DMS153 (cell line): ENCODE results near the gene VGLL3.
"Not testable (repeated sequence)": the region's sequence is repeated elsewhere in the genome, so short reads cannot be mapped to it uniquely, and the experiment has no call there.

ENCODE experiments used
- DNase-seq: peaks from one replicate; lab custom pipeline; 2025; lab: John Stamatoyannopoulos, UW

Gene VGLL3

GRCh38 chr3:86989006-86989405 lies 1.9 kb downstream of the VGLL3 start:
- no peak for DNase-seq

GRCh38 chr3:86988235-86988634 lies 2.7 kb downstream of the VGLL3 start:
- DNase-seq = no peak

GRCh38 chr3:86987421-86987715 lies 3.6 kb downstream of the VGLL3 start:
- no peak for DNase-seq

- DNase-seq = no peak
Measured at GRCh38 chr3:86986671-86987420, 4.1 kb downstream of the VGLL3 start.

- DNase-seq = no peak
Measured at GRCh38 chr3:86985181-86985826, 5.6 kb downstream of the VGLL3 start.

GRCh38 chr3:86984271-86984670 lies 6.7 kb downstream of the VGLL3 start:
- DNase-seq = no peak

- DNase-seq = no peak
Measured at GRCh38 chr3:86982883-86983282, 8.1 kb downstream of the VGLL3 start.

GRCh38 chr3:86978111-86978551 lies 12.8 kb downstream of the VGLL3 start:
- DNase-seq = no peak

- no peak for DNase-seq
Measured at GRCh38 chr3:86976219-86976618, 14.7 kb downstream of the VGLL3 start.

GRCh38 chr3:86974177-86974576 lies 16.8 kb downstream of the VGLL3 start:
- DNase-seq = not testable (repeated sequence)

GRCh38 chr3:86973440-86973839 lies 17.5 kb downstream of the VGLL3 start:
- DNase-seq = no peak

GRCh38 chr3:86969500-86970189 lies 21.3 kb downstream of the VGLL3 start:
- no peak for DNase-seq

GRCh38 chr3:86968244-86968932 lies 22.6 kb downstream of the VGLL3 start:
- DNase-seq = no peak

- no peak for DNase-seq
Measured at GRCh38 chr3:86967062-86967461, 23.9 kb downstream of the VGLL3 start.

- no peak for DNase-seq
Measured at GRCh38 chr3:86965166-86965565, 25.8 kb downstream of the VGLL3 start.

- no peak for DNase-seq
Measured at GRCh38 chr3:86963611-86964010, 27.3 kb downstream of the VGLL3 start.

GRCh38 chr3:86961297-86961696 lies 29.7 kb downstream of the VGLL3 start:
- no peak for DNase-seq

GRCh38 chr3:86960550-86960949 lies 30.4 kb downstream of the VGLL3 start:
- DNase-seq = no peak

GRCh38 chr3:86958534-86958933 lies 32.4 kb downstream of the VGLL3 start:
- DNase-seq = no peak

- no peak for DNase-seq
Measured at GRCh38 chr3:86954747-86955146, 36.2 kb downstream of the VGLL3 start.

GRCh38 chr3:86954226-86954625 lies 36.7 kb downstream of the VGLL3 start:
- no peak for DNase-seq

GRCh38 chr3:86951322-86951721 lies 39.6 kb downstream of the VGLL3 start:
- DNase-seq = no peak

GRCh38 chr3:86950717-86951116 lies 40.2 kb downstream of the VGLL3 start:
- DNase-seq = no peak
